DND-41 (cell line): Measurements from ENCODE around the gene UNC119.

Experiments
- CTCF ChIP-seq: IDR thresholded peaks from 2 replicates; pipeline ENCODE4 v1.5.1; 2012; ENCODE audit warnings: borderline replicate concordance, low read length, moderate library complexity, mild to moderate bottlenecking; ENCODE audit not compliant: poor library complexity, severe bottlenecking; ENCODE audit errors: extremely low read depth
- EZH2 ChIP-seq: IDR thresholded peaks from 3 replicates; pipeline ENCODE4 v1.6.1; 2012; ENCODE audit warnings: borderline replicate concordance, low read depth, mild to moderate bottlenecking, moderate library complexity, low read length, inconsistent platforms; ENCODE audit not compliant: severe bottlenecking

- TF ChIP-seq CTCF (peak; percentile 1), EZH2 (no peak)
Measured at GRCh38 chr17:28599311-28600184, 47.1 kb upstream of the UNC119 start.
